Upper lobe of right lung (tissue), 1 donor: Measurements from ENCODE around the gene TDRD10. TPM values are rescaled to one million over a fixed set of nuclear protein-coding genes. Genes with fewer than 3 reads are reported as not detected.

Experiments
- ATAC-seq: fragments of 200-7000 bp; cut with Tn5 transposase; one replicate; pipeline ENCODE4 v1.9.1; 2020; ENCODE audit warnings: mild to moderate bottlenecking, moderate library complexity
- DNase-seq: peaks from one replicate; pipeline ENCODE4 v3.0.0-alpha.2; 2020
- H3K27ac ChIP-seq: fragments of 200-600 bp; one replicate; pipeline ENCODE4 v1.8.0; 2022
- H3K27me3 ChIP-seq: fragments of 200-600 bp; one replicate; pipeline ENCODE4 v1.8.0; 2022; ENCODE audit warnings: mild to moderate bottlenecking
- H3K36me3 ChIP-seq: fragments of 200-600 bp; one replicate; pipeline ENCODE4 v1.8.0; 2022
- H3K4me1 ChIP-seq: fragments of 200-600 bp; one replicate; pipeline ENCODE4 v1.8.0; 2022
- H3K4me3 ChIP-seq: fragments of 200-600 bp; one replicate; pipeline ENCODE4 v1.8.0; 2022; ENCODE audit warnings: mild to moderate bottlenecking
- H3K9me3 ChIP-seq: fragments of 200-600 bp; one replicate; pipeline ENCODE4 v1.8.0; 2022
- CTCF ChIP-seq: fragments of 200-600 bp; IDR thresholded peaks from one replicate; pipeline ENCODE4 v1.8.0; 2022; ENCODE audit warnings: antibody characterized with exemption
- intact Hi-C: fragments of 100-400 bp; cut with DNase I; formaldehyde crosslinking; loops from one replicate; pipeline ENCODE4 v1.11.0; 2022
- total RNA-seq: library from RNA; stranded (reverse); fragmentation: NEBNext Ultra II Directional; extraction: Animal tissue kit (Norgen Biotek cat#: 25700); gene quantifications from one replicate; pipeline ENCODE4 v1.2.1, GENCODE V29; 2021
- donor health status: DM: no; HTN: yes; CAD: no; lungs with severe emphysema.

The TDRD10 gene
- total RNA-seq, 1 donor from 2014 or later: 21.7 TPM

GRCh38 chr1:154533952-154534844, 32.2 kb downstream of the TDRD10 start:
- Histone ChIP-seq H3K27ac (no peak overlapping the region), H3K9me3 (no peaks in the 10 kb centered on the region), H3K4me3 (no peak overlapping the region), H3K36me3 (no peaks in the 10 kb centered on the region), H3K27me3 (no peaks in the 10 kb centered on the region), H3K4me1 (no peaks in the 10 kb centered on the region)
- peak; percentile 31 for TF ChIP-seq CTCF
- intact Hi-C loops: no loop called here
- ATAC-seq (peak; percentile 61), DNase-seq (no peak)

- DNase-seq (no peak), ATAC-seq (no peak)
- Histone ChIP-seq H3K4me3 (no peak overlapping the region), H3K9me3 (no peaks in the 10 kb centered on the region), H3K4me1 (no peaks in the 10 kb centered on the region), H3K27me3 (no peaks in the 10 kb centered on the region), H3K36me3 (no peaks in the 10 kb centered on the region), H3K27ac (no peak overlapping the region)
- TF ChIP-seq CTCF: no peak
- intact Hi-C loops: no loop called here
Observed at GRCh38 chr1:154536570-154536969, 34.6 kb downstream of the TDRD10 start.

- DNase-seq (no peak), ATAC-seq (peak; percentile 87)
- Histone ChIP-seq H3K4me1 (no peaks in the 10 kb centered on the region), H3K27me3 (no peaks in the 10 kb centered on the region), H3K36me3 (no peaks in the 10 kb centered on the region), H3K27ac (no peak overlapping the region), H3K4me3 (no peak overlapping the region), H3K9me3 (no peaks in the 10 kb centered on the region)
- intact Hi-C loops: loop anchor here (10.0 kb wide), 1 partner anchor 65 kb away; no protein-coding TSS in a partner anchor
- TF ChIP-seq CTCF: no peak
Observed at GRCh38 chr1:154539486-154540483, 37.8 kb downstream of the TDRD10 start.

- ATAC-seq (no peak), DNase-seq (no peak)
- Histone ChIP-seq H3K4me1 (no peaks in the 10 kb centered on the region), H3K9me3 (no peaks in the 10 kb centered on the region), H3K27ac (no peak overlapping the region), H3K4me3 (no peak overlapping the region), H3K27me3 (no peaks in the 10 kb centered on the region), H3K36me3 (no peaks in the 10 kb centered on the region)
- intact Hi-C loops: loop anchor here (10.0 kb wide), 1 partner anchor 66 kb away; no protein-coding TSS in a partner anchor
- no peak for TF ChIP-seq CTCF
Observed at GRCh38 chr1:154541231-154541630, 39.2 kb downstream of the TDRD10 start.

- intact Hi-C loops: loop anchor here (10.0 kb wide), 1 partner anchor 72 kb away; no protein-coding TSS in a partner anchor
- ATAC-seq (peak; percentile 94), DNase-seq (peak; percentile 79)
- Histone ChIP-seq H3K27me3 (no peaks in the 10 kb centered on the region), H3K27ac (no peak overlapping the region), H3K4me3 (no peak overlapping the region), H3K4me1 (peaks cover 18% of the 10 kb centered on the region), H3K9me3 (no peaks in the 10 kb centered on the region), H3K36me3 (peaks cover 33% of the 10 kb centered on the region)
- TF ChIP-seq CTCF: peak; percentile 85
Observed at GRCh38 chr1:154546264-154547063, 44.4 kb downstream of the TDRD10 start.
